ENCODE measurements around the gene BET1L. TPM values are rescaled to one million over a fixed set of nuclear protein-coding genes. Genes with fewer than 3 reads are reported as not detected.
A peak's percentile ranks its signal among the peaks of the same experiment; 100 is the strongest.
"Not testable (repeated sequence)": the region's sequence is repeated elsewhere in the genome, so short reads cannot be mapped to it uniquely, and the experiment has no call there.

BET1L gene
- total RNA-seq, 8 experiments from 2014 or later, result 17.7 to 35.6 (median 31.3) TPM

DNA sequence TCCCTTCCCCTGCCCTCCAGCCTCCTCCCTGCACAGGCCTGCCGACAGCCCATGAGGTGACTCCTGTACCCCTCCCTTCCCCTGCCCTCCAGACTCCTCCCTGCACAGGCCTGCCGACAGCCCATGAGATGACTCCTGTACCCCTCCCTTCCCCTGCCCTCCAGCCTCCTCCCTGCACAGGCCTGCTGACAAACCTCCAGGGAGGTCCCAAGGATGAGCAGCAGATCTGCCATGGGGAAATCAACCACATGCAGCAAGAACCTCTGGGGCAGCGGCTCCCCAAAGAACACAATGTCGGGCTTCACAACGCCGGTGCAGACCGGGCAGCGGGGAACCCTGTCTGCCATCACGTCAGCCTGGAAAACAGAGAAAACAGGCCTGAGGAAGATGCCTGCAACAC, 16.7 kb upstream of the BET1L start:
- ATAC-seq (replicated peaks in 6 of 8), result peak in 2 of 8 experiments; percentile 46 to 84
- Histone ChIP-seq H3K27ac (no peak overlapping the region), H3K4me1 (replicated peaks in 1 of 2) (no peaks in the 10 kb centered on the region), H3K4me3 (no peak overlapping the region)
- WGBS, 10 experiments, result no CpG with 5 or more reads among the region's 9 CpGs
- in situ Hi-C loops (cut with MboI; ENCODE audit: low pct_unique_long_range_greater_than_20kb in 2 of 9, low sequenced_read_pairs in 9 of 9, unreplicated experiment in 9 of 9), result no loop called here

DNA sequence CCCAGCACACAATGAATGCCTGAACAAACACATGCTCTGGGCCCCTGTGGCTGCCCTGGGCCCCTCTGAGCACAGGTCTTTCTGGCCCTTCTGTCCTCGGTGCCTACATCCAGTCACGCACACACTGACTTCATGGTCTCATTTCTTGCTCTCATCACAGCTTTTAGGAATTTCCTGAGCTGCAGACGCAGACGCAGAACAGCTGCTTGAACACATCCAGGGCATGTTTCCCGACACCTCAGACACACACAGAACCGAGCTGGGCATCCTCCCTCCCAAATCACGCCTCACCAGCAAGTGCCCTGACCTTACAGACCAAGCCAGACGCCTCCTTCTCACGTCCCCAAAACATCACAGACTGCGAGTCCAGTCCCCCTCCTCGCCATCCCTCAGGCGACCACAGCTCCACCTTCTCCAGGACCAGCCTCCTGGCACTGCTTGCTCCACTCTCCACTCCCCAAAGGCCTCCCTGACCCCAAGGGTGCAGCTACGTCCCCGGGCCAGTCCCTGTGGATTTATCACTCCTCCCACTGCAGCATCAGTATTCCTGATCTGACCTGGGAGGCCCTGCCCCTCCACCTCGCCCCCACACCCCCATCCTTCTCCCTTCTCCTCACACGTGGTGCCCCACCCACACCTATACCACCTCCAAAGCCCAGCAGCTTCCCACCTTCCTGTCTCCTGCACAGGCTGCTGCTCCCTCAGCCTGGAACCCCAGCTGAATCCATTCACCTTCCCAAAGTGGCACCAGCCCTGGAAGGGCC, 16.0 kb upstream of the BET1L start:
- no peak overlapping the region for H3K27ac ChIP-seq
- in situ Hi-C loops (cut with MboI; ENCODE audit: low pct_unique_long_range_greater_than_20kb in 2 of 9, low sequenced_read_pairs in 9 of 9, unreplicated experiment in 9 of 9), result no loop called here
- no peaks in the 10 kb centered on the region for H3K4me1 ChIP-seq (replicated peaks in 1 of 2)
- 33 to 100% (median 77%) methylated on average over 1 to 10 of the region's 16 CpGs; no CpG with 5 or more reads in 5 of the 10 experiments for WGBS, 10 experiments
- peak in 1 of 8 experiments; percentile 16 for ATAC-seq (replicated peaks in 6 of 8)
- no peak overlapping the region for H3K4me3 ChIP-seq

DNA sequence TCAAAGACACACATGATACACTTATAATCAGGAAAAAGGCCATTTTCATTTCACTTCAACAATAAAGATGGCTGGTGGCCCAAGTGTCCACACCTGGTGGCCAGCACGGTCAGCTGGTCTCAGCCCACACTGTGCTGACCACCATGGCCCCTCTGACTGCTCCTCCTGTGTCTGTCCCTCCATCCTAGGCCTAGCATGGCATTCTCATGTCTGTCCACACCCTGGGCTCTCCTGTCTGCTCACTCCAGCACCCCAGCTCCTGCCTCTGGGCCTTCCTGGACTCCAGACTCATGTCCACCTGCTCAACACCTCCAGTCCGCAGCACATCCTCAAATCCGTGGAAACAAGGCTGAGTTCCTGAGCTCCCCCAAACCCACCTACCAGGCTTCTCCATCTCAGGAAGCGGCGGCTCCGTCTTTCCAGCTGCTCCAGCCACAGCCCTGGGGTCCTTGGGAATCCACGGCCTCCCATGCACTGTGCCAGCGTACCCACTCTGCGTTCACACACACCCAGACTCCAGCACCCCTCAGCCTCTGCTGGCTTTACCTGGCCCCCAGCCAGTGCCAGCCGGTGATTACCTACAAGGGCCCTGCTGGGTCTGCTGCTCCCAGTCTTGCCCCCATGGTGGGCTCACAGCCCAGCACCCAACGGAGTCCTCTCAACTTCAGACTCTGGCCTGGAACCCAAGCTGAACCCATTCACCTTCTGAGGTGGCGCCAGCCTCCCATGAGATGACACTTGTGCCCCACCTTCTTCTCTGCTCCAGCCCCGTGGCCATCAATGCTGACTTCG, 15.0 kb upstream of the BET1L start:
- no peak overlapping the region for H3K27ac ChIP-seq
- ATAC-seq (replicated peaks in 6 of 8), result peak in 1 of 8 experiments; percentile 31
- no peak overlapping the region for H3K4me3 ChIP-seq
- in situ Hi-C loops (cut with MboI; ENCODE audit: low pct_unique_long_range_greater_than_20kb in 2 of 9, low sequenced_read_pairs in 9 of 9, unreplicated experiment in 9 of 9), result no loop called here
- WGBS, 10 experiments, result 83 to 100% (median 95%) methylated on average over 1 to 5 of the region's 14 CpGs; no CpG with 5 or more reads in 2 of the 10 experiments
- H3K4me1 ChIP-seq (replicated peaks in 1 of 2), result no peaks in the 10 kb centered on the region

DNA sequence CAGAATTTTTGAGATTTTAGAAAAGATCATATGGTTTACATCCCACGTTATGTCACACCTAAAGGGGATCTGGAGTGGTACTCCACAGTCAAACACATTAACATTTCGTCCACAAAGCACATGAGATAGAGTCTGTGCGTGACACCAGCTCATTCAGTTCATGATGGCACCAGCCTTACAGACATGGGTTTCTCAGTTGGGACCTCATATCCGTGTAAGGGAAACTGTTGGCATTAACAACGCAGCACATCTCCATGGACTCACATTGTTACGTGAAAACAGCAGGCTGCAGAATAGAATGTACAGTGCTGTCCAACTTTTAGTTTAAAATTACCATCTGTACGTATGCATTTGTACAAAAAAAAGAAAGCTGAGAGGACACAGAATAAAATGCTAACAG, 14.3 kb upstream of the BET1L start:
- WGBS, 10 experiments, result 57 to 100% (median 83%) methylated on average over 2 to 7 of the region's 7 CpGs; no CpG with 5 or more reads in 1 of the 10 experiments
- Histone ChIP-seq H3K4me3 (no peak overlapping the region), H3K4me1 (replicated peaks in 1 of 2) (no peaks in the 10 kb centered on the region), H3K27ac (no peak overlapping the region)
- ATAC-seq (replicated peaks in 6 of 8), result no peak
- in situ Hi-C loops (cut with MboI; ENCODE audit: low pct_unique_long_range_greater_than_20kb in 2 of 9, low sequenced_read_pairs in 9 of 9, unreplicated experiment in 9 of 9), result no loop called here

DNA sequence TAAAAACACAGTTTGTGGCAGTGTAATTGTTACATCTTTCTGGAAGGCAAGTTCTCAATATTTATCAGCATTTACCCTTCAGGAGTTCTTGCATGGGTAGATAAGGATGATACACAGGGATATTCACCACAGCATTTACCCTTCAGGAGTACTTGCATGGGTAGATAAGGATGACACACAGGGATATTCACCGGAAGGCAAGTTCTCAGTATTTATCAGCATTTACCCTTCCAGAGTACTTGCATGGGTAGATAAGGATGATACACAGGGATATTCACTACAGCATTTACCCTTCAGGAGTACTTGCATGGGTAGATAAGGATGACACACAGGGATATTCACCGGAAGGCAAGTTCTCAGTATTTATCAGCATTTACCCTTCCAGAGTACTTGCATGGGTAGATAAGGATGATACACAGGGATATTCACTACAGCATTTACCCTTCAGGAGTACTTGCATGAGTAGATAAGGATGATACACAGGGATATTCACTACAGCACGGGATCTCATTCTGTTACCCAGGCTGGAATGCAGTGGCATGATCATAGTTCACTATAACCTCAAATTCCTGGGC, 13.5 kb upstream of the BET1L start:
- H3K4me3 ChIP-seq; H3K27ac ChIP-seq; ATAC-seq (replicated peaks in 6 of 8); in situ Hi-C loops (cut with MboI; ENCODE audit: low pct_unique_long_range_greater_than_20kb in 2 of 9, low sequenced_read_pairs in 9 of 9, unreplicated experiment in 9 of 9); H3K4me1 ChIP-seq (replicated peaks in 1 of 2): not testable (repeated sequence)
- no CpG with 5 or more reads among the region's 3 CpGs for whole genome bisulfite sequencing, 10 experiments

DNA sequence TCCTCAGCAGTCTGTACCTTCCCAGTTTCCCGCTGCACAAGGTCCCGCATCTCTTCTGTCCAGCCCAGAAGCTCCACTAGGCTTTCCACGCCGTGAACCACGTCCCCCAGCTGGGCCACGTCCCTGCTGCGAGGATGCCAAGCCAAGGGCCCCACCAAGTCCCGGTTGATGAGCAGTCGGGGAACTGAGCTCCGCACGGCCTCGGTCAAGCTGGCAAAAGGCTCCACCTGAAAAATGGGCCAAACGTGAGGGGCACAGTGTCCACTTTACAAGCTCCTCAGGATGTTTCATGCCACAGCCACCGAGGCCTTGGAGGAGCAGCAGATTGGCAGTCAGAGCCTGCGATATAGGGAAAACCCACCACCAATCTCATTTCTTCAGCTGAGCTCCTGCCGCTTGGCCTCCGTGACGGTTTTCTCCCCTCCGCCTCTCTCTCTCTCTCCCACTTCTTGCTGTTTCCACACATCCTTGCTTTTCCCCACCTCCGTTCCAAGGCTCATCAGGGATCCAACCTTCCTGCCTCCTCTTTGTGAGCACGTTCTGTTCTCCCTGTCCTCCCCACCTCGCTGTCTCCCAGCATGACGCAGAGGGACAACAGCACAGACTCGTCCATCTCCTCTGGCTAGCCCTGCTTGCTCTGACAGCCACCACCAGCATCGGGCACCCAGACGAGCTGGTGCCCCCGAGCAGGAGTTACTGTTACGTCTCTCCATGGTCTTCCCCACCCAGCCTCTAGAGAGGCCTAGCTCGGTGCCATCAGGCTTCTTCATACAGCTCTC, 11.8 kb upstream of the BET1L start:
- no peak overlapping the region for H3K4me3 ChIP-seq
- in situ Hi-C loops (cut with MboI; ENCODE audit: low pct_unique_long_range_greater_than_20kb in 2 of 9, low sequenced_read_pairs in 9 of 9, unreplicated experiment in 9 of 9), result no loop called here
- H3K27ac ChIP-seq, result no peak overlapping the region
- ATAC-seq (replicated peaks in 6 of 8), result no peak
- WGBS, 10 experiments, result 20 to 98% (median 86%) methylated on average over 1 to 16 of the region's 29 CpGs; no CpG with 5 or more reads in 1 of the 10 experiments
- no peaks in the 10 kb centered on the region for H3K4me1 ChIP-seq (replicated peaks in 1 of 2)

- no peak overlapping the region for H3K27ac ChIP-seq
- ATAC-seq (replicated peaks in 6 of 8), result peak in 3 of 8 experiments; percentile 12 to 25 (median 16)
- H3K4me3 ChIP-seq, result no peak overlapping the region
- in situ Hi-C loops (cut with MboI; ENCODE audit: low pct_unique_long_range_greater_than_20kb in 2 of 9, low sequenced_read_pairs in 9 of 9, unreplicated experiment in 9 of 9), result no loop called here
- 80 to 100% (median 80%) methylated on average over 1 to 2 of the region's 3 CpGs; no CpG with 5 or more reads in 7 of the 10 experiments for WGBS, 10 experiments
- H3K4me1 ChIP-seq (replicated peaks in 1 of 2), result no peaks in the 10 kb centered on the region
Observed at GRCh38 chr11:217704-218103, 10.5 kb upstream of the BET1L start.

DNA sequence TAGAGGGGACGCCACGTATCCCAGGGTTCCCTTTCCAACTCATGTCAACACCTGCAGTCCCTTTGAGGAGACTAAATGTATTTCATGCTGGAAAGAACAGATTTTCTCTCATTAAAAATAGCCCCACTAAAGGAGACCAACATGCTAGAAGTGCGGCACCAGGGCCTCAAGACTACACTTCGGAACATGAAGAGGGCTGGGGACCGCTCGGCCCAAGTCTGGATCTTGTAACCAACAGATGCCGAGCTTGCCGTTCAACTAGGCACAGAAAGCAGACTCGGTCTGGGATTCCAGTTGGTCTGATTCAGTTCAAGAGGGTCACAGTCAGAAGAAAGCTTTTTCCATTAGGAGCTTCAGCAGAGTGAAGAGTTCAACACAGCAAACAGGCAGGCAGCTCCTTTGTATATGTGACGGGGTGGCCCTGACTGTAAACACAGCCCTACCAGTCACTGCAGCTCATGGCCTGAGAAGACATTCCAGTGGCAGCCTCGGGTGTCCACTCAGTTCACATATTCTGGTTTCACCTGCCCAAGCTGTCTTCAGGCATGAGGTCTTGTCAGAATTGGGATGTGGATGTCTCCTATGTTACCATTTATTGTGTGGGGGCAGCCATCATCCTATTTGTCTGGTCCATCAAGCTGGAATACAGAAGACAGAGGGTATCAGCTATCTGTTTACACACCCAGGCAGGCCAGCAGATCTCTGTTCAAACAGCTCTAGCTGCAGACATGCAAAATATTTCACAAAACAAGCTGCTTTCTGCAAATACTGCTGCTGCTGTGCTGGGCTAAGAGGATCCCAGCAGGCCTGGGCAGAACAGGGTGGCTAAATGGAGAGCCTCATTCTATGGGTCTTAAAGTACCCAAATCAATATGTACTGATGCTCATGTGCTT, 9.1 kb upstream of the BET1L start:
- WGBS, 10 experiments, result 20 to 100% (median 95%) methylated on average over 1 to 10 of the region's 11 CpGs; no CpG with 5 or more reads in 3 of the 10 experiments

GRCh38 chr11:215581-216037, 8.4 kb upstream of the BET1L start:
- Histone ChIP-seq H3K4me1 (replicated peaks in 1 of 2) (no peaks in the 10 kb centered on the region), H3K27ac (no peak overlapping the region), H3K4me3 (no peak overlapping the region)
- peak in 7 of 8 experiments; percentile 4 to 18 (median 14) for ATAC-seq (replicated peaks in 6 of 8)
- WGBS, 10 experiments, result 79 to 100% (median 93%) methylated on average over 1 to 3 of the region's 4 CpGs; no CpG with 5 or more reads in 7 of the 10 experiments
- in situ Hi-C loops (cut with MboI; ENCODE audit: low pct_unique_long_range_greater_than_20kb in 2 of 9, low sequenced_read_pairs in 9 of 9, unreplicated experiment in 9 of 9), result no loop called here

More for the DNA sequence above, 9.1 kb upstream of the BET1L start:
- Histone ChIP-seq H3K27ac (no peak overlapping the region), H3K4me3 (no peak overlapping the region), H3K4me1 (replicated peaks in 1 of 2) (no peaks in the 10 kb centered on the region)
- ATAC-seq (replicated peaks in 6 of 8), result peak in 4 of 8 experiments; percentile 3 to 68 (median 16)
- in situ Hi-C loops (cut with MboI; ENCODE audit: low pct_unique_long_range_greater_than_20kb in 2 of 9, low sequenced_read_pairs in 9 of 9, unreplicated experiment in 9 of 9), result no loop called here

DNA sequence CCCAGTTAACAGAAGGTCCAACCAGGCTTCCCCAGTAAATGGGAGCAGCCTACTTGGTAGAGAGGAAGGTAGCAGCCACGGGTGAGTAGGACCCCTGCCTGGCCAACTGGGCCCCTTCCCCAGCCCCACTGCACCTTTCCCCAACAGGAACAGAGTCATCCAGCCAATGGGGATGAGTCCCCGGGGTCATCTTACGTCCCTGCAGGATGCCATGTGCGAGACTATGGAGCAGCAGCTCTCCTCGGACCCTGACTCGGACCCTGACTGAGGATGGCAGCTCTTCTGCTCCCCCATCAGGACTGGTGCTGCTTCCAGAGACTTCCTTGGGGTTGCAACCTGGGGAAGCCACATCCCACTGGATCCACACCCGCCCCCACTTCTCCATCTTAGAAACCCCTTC, 6.9 kb upstream of the BET1L start:
- WGBS, 10 experiments, result 83 to 100% methylated on average over 1 to 2 of the region's 7 CpGs; no CpG with 5 or more reads in 8 of the 10 experiments
- Histone ChIP-seq H3K4me1 (replicated peaks in 1 of 2) (peaks cover 12% of the 10 kb centered on the region in 2 donors), H3K27ac (no peak overlapping the region), H3K4me3 (no peak overlapping the region)
- in situ Hi-C loops (cut with MboI; ENCODE audit: low pct_unique_long_range_greater_than_20kb in 2 of 9, low sequenced_read_pairs in 9 of 9, unreplicated experiment in 9 of 9), result no loop called here
- no peak for ATAC-seq (replicated peaks in 6 of 8)

- Histone ChIP-seq H3K27ac (no peak overlapping the region), H3K4me3 (no peak overlapping the region), H3K4me1 (replicated peaks in 1 of 2) (peaks cover 12% of the 10 kb centered on the region in 2 donors)
- ATAC-seq (replicated peaks in 6 of 8), result no peak
- 63 to 100% (median 83%) methylated on average over 1 to 3 of the region's 4 CpGs; no CpG with 5 or more reads in 7 of the 10 experiments for WGBS, 10 experiments
- in situ Hi-C loops (cut with MboI; ENCODE audit: low pct_unique_long_range_greater_than_20kb in 2 of 9, low sequenced_read_pairs in 9 of 9, unreplicated experiment in 9 of 9), result no loop called here
Observed at GRCh38 chr11:213111-213510, 5.9 kb upstream of the BET1L start.

All from motor neuron (in vitro differentiated cells).